ENCODE measurements around the gene KIAA1671. TPM values are rescaled to one million over a fixed set of nuclear protein-coding genes. Genes with fewer than 3 reads are reported as not detected.
"Not testable (repeated sequence)": the region's sequence is repeated elsewhere in the genome, so short reads cannot be mapped to it uniquely, and the experiment has no call there.

The KIAA1671 gene
- polyA plus RNA-seq, 4 donors = 7.0 to 24.3 (median 14.7) TPM

- not testable (repeated sequence) for H3K27ac ChIP-seq (ENCODE audit: low read depth in 1 of 3, low read length in 2 of 3); H3K9me3 ChIP-seq (ENCODE audit: control insufficient read depth in 2 of 2, insufficient read depth in 1 of 2, low read depth in 1 of 2, low read length in 1 of 2); DNase-seq; H3K4me3 ChIP-seq (ENCODE audit: low read depth in 1 of 3, low read length in 3 of 3); H3K27me3 ChIP-seq (ENCODE audit: control insufficient read depth in 3 of 3, insufficient read depth in 3 of 3, low read length in 3 of 3); H3K4me1 ChIP-seq (ENCODE audit: control insufficient read depth in 3 of 3, insufficient read depth in 2 of 3, low read depth in 1 of 3, low read length in 2 of 3); FAIRE-seq
- 67 to 80% (median 76%) methylated on average over 7 of the region's 7 CpGs for WGBS, 3 donors
- H3K36me3 ChIP-seq (ENCODE audit: control insufficient read depth in 3 of 3, insufficient read depth in 2 of 3, low read depth in 1 of 3, low read length in 3 of 3) = peaks cover 0 to 22% (median 2%) of the 10 kb centered on the region in 3 donors
These were observed 252.0 kb downstream of the KIAA1671 start for GRCh38 chr22:25204547-25204946.

GRCh38 chr22:25205847-25206246 is 253.3 kb downstream of the KIAA1671 start:
- Histone ChIP-seq H3K4me1 (ENCODE audit: control insufficient read depth in 3 of 3, insufficient read depth in 2 of 3, low read depth in 1 of 3, low read length in 2 of 3) (no peaks in the 10 kb centered on the region), H3K9me3 (ENCODE audit: control insufficient read depth in 2 of 2, insufficient read depth in 1 of 2, low read depth in 1 of 2, low read length in 1 of 2) (no peaks in the 10 kb centered on the region), H3K27ac (ENCODE audit: low read depth in 1 of 3, low read length in 2 of 3) (no peak overlapping the region), H3K4me3 (ENCODE audit: low read depth in 1 of 3, low read length in 3 of 3) (no peak overlapping the region), H3K36me3 (ENCODE audit: control insufficient read depth in 3 of 3, insufficient read depth in 2 of 3, low read depth in 1 of 3, low read length in 3 of 3) (peaks cover 0 to 20% (median 0%) of the 10 kb centered on the region in 3 donors), H3K27me3 (ENCODE audit: control insufficient read depth in 3 of 3, insufficient read depth in 3 of 3, low read length in 3 of 3) (no peaks in the 10 kb centered on the region)
- DNase-seq = no peak
- no peak for FAIRE-seq
- 61 to 93% (median 68%) methylated on average over 1 of the region's 1 CpG for WGBS, 3 donors

- DNase-seq (no peak), FAIRE-seq (no peak)
- H3K36me3 ChIP-seq (ENCODE audit: control insufficient read depth in 3 of 3, insufficient read depth in 2 of 3, low read depth in 1 of 3, low read length in 3 of 3) = peaks cover 0 to 15% (median 0%) of the 10 kb centered on the region in 3 donors
- no peaks in the 10 kb centered on the region for H3K9me3 ChIP-seq (ENCODE audit: control insufficient read depth in 2 of 2, insufficient read depth in 1 of 2, low read depth in 1 of 2, low read length in 1 of 2)
- H3K4me3 ChIP-seq (ENCODE audit: low read depth in 1 of 3, low read length in 3 of 3) = no peak overlapping the region
- H3K4me1 ChIP-seq (ENCODE audit: control insufficient read depth in 3 of 3, insufficient read depth in 2 of 3, low read depth in 1 of 3, low read length in 2 of 3) = no peaks in the 10 kb centered on the region
- WGBS, 3 donors = 91 to 95% (median 95%) methylated on average over 20 to 21 of the region's 21 CpGs
- no peaks in the 10 kb centered on the region for H3K27me3 ChIP-seq (ENCODE audit: control insufficient read depth in 3 of 3, insufficient read depth in 3 of 3, low read length in 3 of 3)
- no peak overlapping the region for H3K27ac ChIP-seq (ENCODE audit: low read depth in 1 of 3, low read length in 2 of 3)
These were observed 254.5 kb downstream of the KIAA1671 start for GRCh38 chr22:25206998-25207397.

GRCh38 chr22:25207553-25208157 is 255.1 kb downstream of the KIAA1671 start:
- Histone ChIP-seq H3K9me3 (ENCODE audit: control insufficient read depth in 2 of 2, insufficient read depth in 1 of 2, low read depth in 1 of 2, low read length in 1 of 2) (no peaks in the 10 kb centered on the region), H3K4me1 (ENCODE audit: control insufficient read depth in 3 of 3, insufficient read depth in 2 of 3, low read depth in 1 of 3, low read length in 2 of 3) (no peaks in the 10 kb centered on the region), H3K36me3 (ENCODE audit: control insufficient read depth in 3 of 3, insufficient read depth in 2 of 3, low read depth in 1 of 3, low read length in 3 of 3) (peaks cover 0 to 11% (median 0%) of the 10 kb centered on the region in 3 donors), H3K27ac (ENCODE audit: low read depth in 1 of 3, low read length in 2 of 3) (no peak overlapping the region), H3K4me3 (ENCODE audit: low read depth in 1 of 3, low read length in 3 of 3) (no peak overlapping the region), H3K27me3 (ENCODE audit: control insufficient read depth in 3 of 3, insufficient read depth in 3 of 3, low read length in 3 of 3) (no peaks in the 10 kb centered on the region)
- FAIRE-seq (no peak), DNase-seq (no peak)
- 51 to 77% (median 76%) methylated on average over 1 to 2 of the region's 2 CpGs for WGBS, 3 donors

- Histone ChIP-seq H3K9me3 (ENCODE audit: control insufficient read depth in 2 of 2, insufficient read depth in 1 of 2, low read depth in 1 of 2, low read length in 1 of 2) (no peaks in the 10 kb centered on the region), H3K4me1 (ENCODE audit: control insufficient read depth in 3 of 3, insufficient read depth in 2 of 3, low read depth in 1 of 3, low read length in 2 of 3) (no peaks in the 10 kb centered on the region), H3K27me3 (ENCODE audit: control insufficient read depth in 3 of 3, insufficient read depth in 3 of 3, low read length in 3 of 3) (no peaks in the 10 kb centered on the region), H3K4me3 (ENCODE audit: low read depth in 1 of 3, low read length in 3 of 3) (no peak overlapping the region), H3K36me3 (ENCODE audit: control insufficient read depth in 3 of 3, insufficient read depth in 2 of 3, low read depth in 1 of 3, low read length in 3 of 3) (peaks cover 0 to 7% (median 0%) of the 10 kb centered on the region in 3 donors), H3K27ac (ENCODE audit: low read depth in 1 of 3, low read length in 2 of 3) (no peak overlapping the region)
- no peak for FAIRE-seq
- 61 to 74% (median 71%) methylated on average over 2 of the region's 2 CpGs for WGBS, 3 donors
- DNase-seq = no peak
These were observed 255.8 kb downstream of the KIAA1671 start for GRCh38 chr22:25208328-25208727.

- H3K9me3 ChIP-seq (ENCODE audit: control insufficient read depth in 2 of 2, insufficient read depth in 1 of 2, low read depth in 1 of 2, low read length in 1 of 2) = no peaks in the 10 kb centered on the region
- H3K27me3 ChIP-seq (ENCODE audit: control insufficient read depth in 3 of 3, insufficient read depth in 3 of 3, low read length in 3 of 3) = no peaks in the 10 kb centered on the region
- DNase-seq (no peak), FAIRE-seq (no peak)
- WGBS, 3 donors = 75 to 84% (median 80%) methylated on average over 17 of the region's 17 CpGs
- H3K4me1 ChIP-seq (ENCODE audit: control insufficient read depth in 3 of 3, insufficient read depth in 2 of 3, low read depth in 1 of 3, low read length in 2 of 3) = no peaks in the 10 kb centered on the region
- no peak overlapping the region for H3K27ac ChIP-seq (ENCODE audit: low read depth in 1 of 3, low read length in 2 of 3)
- H3K36me3 ChIP-seq (ENCODE audit: control insufficient read depth in 3 of 3, insufficient read depth in 2 of 3, low read depth in 1 of 3, low read length in 3 of 3) = peaks cover 0 to 3% (median 0%) of the 10 kb centered on the region in 3 donors
- H3K4me3 ChIP-seq (ENCODE audit: low read depth in 1 of 3, low read length in 3 of 3) = no peak overlapping the region
These were observed 256.4 kb downstream of the KIAA1671 start for GRCh38 chr22:25208743-25209505.

- H3K36me3 ChIP-seq (ENCODE audit: control insufficient read depth in 3 of 3, insufficient read depth in 2 of 3, low read depth in 1 of 3, low read length in 3 of 3) = no peaks in the 10 kb centered on the region
- no peak overlapping the region for H3K27ac ChIP-seq (ENCODE audit: low read depth in 1 of 3, low read length in 2 of 3)
- H3K27me3 ChIP-seq (ENCODE audit: control insufficient read depth in 3 of 3, insufficient read depth in 3 of 3, low read length in 3 of 3) = no peaks in the 10 kb centered on the region
- DNase-seq = no peak
- no peak overlapping the region for H3K4me3 ChIP-seq (ENCODE audit: low read depth in 1 of 3, low read length in 3 of 3)
- H3K9me3 ChIP-seq (ENCODE audit: control insufficient read depth in 2 of 2, insufficient read depth in 1 of 2, low read depth in 1 of 2, low read length in 1 of 2) = no peaks in the 10 kb centered on the region
- no peaks in the 10 kb centered on the region for H3K4me1 ChIP-seq (ENCODE audit: control insufficient read depth in 3 of 3, insufficient read depth in 2 of 3, low read depth in 1 of 3, low read length in 2 of 3)
- FAIRE-seq = no peak
- 81 to 85% (median 81%) methylated on average over 3 of the region's 3 CpGs for WGBS, 3 donors
These were observed 258.3 kb downstream of the KIAA1671 start for GRCh38 chr22:25210793-25211192.

GRCh38 chr22:25212337-25212736 is 259.8 kb downstream of the KIAA1671 start:
- FAIRE-seq (no peak), DNase-seq (no peak)
- Histone ChIP-seq H3K36me3 (ENCODE audit: control insufficient read depth in 3 of 3, insufficient read depth in 2 of 3, low read depth in 1 of 3, low read length in 3 of 3) (no peaks in the 10 kb centered on the region), H3K9me3 (ENCODE audit: control insufficient read depth in 2 of 2, insufficient read depth in 1 of 2, low read depth in 1 of 2, low read length in 1 of 2) (no peaks in the 10 kb centered on the region), H3K27ac (ENCODE audit: low read depth in 1 of 3, low read length in 2 of 3) (no peak overlapping the region), H3K4me3 (ENCODE audit: low read depth in 1 of 3, low read length in 3 of 3) (no peak overlapping the region), H3K27me3 (ENCODE audit: control insufficient read depth in 3 of 3, insufficient read depth in 3 of 3, low read length in 3 of 3) (no peaks in the 10 kb centered on the region), H3K4me1 (ENCODE audit: control insufficient read depth in 3 of 3, insufficient read depth in 2 of 3, low read depth in 1 of 3, low read length in 2 of 3) (no peaks in the 10 kb centered on the region)
- 46 to 66% (median 55%) methylated on average over 3 of the region's 3 CpGs for WGBS, 3 donors

Data from small intestine (tissue), 7 donors.